GM12878 (cell line): ENCODE measurements around the gene PGAM4.

Source experiments
- EZH2 ChIP-seq: IDR thresholded peaks from 2 replicates; pipeline ENCODE4 v1.6.1; 2012; ENCODE audit warnings: low read depth, mild to moderate bottlenecking, control low read depth, inconsistent platforms, low read length, borderline replicate concordance; ENCODE audit not compliant: control insufficient read depth
- POLR2AphosphoS5 ChIP-seq: IDR thresholded peaks from 2 replicates; pipeline ENCODE4 v1.6.1; 2011; ENCODE audit warnings: mild to moderate bottlenecking, low read length, inconsistent platforms
- TCF12 ChIP-seq: IDR thresholded peaks from 2 replicates; pipeline ENCODE4 v1.6.1; 2011; ENCODE audit warnings: low read depth, mild to moderate bottlenecking, low read length
- YY1 ChIP-seq: IDR thresholded peaks from 2 replicates; pipeline ENCODE4 v1.6.1; 2011; ENCODE audit warnings: low read depth, mild to moderate bottlenecking, low read length
- ZNF274 ChIP-seq: IDR thresholded peaks from one replicate; pipeline ENCODE4 v1.8.0; 2011; ENCODE audit not compliant: insufficient read length, insufficient read depth
- TF ChIP-seq, protein P1 (sequence below), 3 experiments: IDR thresholded peaks in 2 of 3; conservative IDR thresholded peaks in 1 of 3; 2 replicates each; pipeline ENCODE4 v1.5.1; 2011; ENCODE audit warnings: low read depth in 3 of 3, low read length in 3 of 3, mild to moderate bottlenecking in 3 of 3, control low read depth in 2 of 3, moderate library complexity in 2 of 3, inconsistent platforms in 1 of 3, mixed read lengths in 1 of 3; ENCODE audit not compliant: control insufficient read depth in 2 of 3, insufficient read depth in 1 of 3; ENCODE audit errors: extremely low read depth in 1 of 3

DNA sequence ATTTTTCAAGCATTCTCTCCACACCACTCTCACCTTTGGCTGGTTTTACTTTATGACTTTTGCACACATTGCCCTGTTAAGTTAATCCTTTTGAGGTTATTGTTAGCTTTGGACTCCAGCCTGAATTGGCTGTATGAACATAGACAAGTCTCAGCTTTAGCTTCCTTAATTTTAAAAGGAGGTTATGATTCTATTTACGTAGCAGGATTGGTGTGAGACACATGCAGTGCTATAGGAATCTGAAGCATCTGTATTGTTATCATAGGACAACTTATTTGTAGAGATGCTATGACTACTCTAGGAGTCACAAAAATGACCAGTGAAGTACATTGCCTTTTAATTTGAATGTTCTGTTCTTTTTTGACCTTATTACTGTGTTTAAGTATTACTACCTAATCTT lies 15.7 kb downstream of the PGAM4 start:
- no peak for TF ChIP-seq POLR2AphosphoS5
- TF ChIP-seq EZH2, result no peak
- TF ChIP-seq YY1, result no peak
- no peak for TF ChIP-seq ZNF274
- no peak for TF ChIP-seq TCF12
- TF ChIP-seq, protein P1, sequence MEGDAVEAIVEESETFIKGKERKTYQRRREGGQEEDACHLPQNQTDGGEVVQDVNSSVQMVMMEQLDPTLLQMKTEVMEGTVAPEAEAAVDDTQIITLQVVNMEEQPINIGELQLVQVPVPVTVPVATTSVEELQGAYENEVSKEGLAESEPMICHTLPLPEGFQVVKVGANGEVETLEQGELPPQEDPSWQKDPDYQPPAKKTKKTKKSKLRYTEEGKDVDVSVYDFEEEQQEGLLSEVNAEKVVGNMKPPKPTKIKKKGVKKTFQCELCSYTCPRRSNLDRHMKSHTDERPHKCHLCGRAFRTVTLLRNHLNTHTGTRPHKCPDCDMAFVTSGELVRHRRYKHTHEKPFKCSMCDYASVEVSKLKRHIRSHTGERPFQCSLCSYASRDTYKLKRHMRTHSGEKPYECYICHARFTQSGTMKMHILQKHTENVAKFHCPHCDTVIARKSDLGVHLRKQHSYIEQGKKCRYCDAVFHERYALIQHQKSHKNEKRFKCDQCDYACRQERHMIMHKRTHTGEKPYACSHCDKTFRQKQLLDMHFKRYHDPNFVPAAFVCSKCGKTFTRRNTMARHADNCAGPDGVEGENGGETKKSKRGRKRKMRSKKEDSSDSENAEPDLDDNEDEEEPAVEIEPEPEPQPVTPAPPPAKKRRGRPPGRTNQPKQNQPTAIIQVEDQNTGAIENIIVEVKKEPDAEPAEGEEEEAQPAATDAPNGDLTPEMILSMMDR (IDR thresholded peaks at IDR 0.05 in 2 of 3, conservative IDR thresholded peaks at IDR 0.05 in 1 of 3; ENCODE audit: control insufficient read depth in 2 of 3, extremely low read depth in 1 of 3, insufficient read depth in 1 of 3, low read depth in 3 of 3, low read length in 3 of 3), result no peak
